Heart right ventricle (tissue), 16 donors: ENCODE results near the gene ZBTB7B. TPM values are rescaled to one million over a fixed set of nuclear protein-coding genes. Genes with fewer than 3 reads are reported as not detected.
A peak's percentile ranks its signal among the peaks of the same experiment; 100 is the strongest.

Experiments
- ATAC-seq, 8 donors: fragments of 200-7000 bp; cut with Tn5 transposase; one replicate each; pipeline ENCODE4 v1.9.1; 2020; ENCODE audit warnings: mild to moderate bottlenecking in 8 of 8, moderate library complexity in 8 of 8, moderate number of reproducible peaks in 1 of 8
- DNase-seq, 2 donors: peaks; one replicate each; pipeline ENCODE4 v3.0.0-alpha.2; 2020
- H3K27ac ChIP-seq, 10 donors: fragments of 200-600 bp; sonication (generic) in 2 of 10; one replicate each; pipeline versions ENCODE4 v1.5.0 to v1.8.0; 2020 to 2022; ENCODE audit warnings: mild to moderate bottlenecking in 3 of 10
- H3K27me3 ChIP-seq, 7 donors: fragments of 200-600 bp; one replicate each; pipeline ENCODE4 v1.8.0; 2021 to 2022; ENCODE audit warnings: mild to moderate bottlenecking in 2 of 7
- H3K36me3 ChIP-seq, 9 donors: fragments of 200-600 bp; sonication (generic) in 1 of 9; one replicate each; pipeline versions ENCODE4 v1.5.0 to v1.8.0; 2020 to 2022; ENCODE audit warnings: mild to moderate bottlenecking in 2 of 9
- H3K4me1 ChIP-seq, 9 donors: fragments of 200-600 bp; sonication (generic) in 1 of 9; one replicate each; pipeline versions ENCODE4 v1.5.0 to v1.8.0; 2020 to 2022; ENCODE audit warnings: mild to moderate bottlenecking in 4 of 9
- H3K4me3 ChIP-seq, 10 donors: fragments of 200-600 bp; sonication (generic) in 2 of 10; one replicate each; pipeline versions ENCODE4 v1.5.0 to v1.8.0; 2020 to 2022; ENCODE audit warnings: mild to moderate bottlenecking in 7 of 10, moderate library complexity in 2 of 10
- H3K9me3 ChIP-seq, 11 donors: fragments of 200-600 bp in 10 of 11; sonication (generic) in 2 of 11; one replicate each; pipeline versions ENCODE4 v1.5.0 to v1.8.0; 2013 to 2022; ENCODE audit warnings: mild to moderate bottlenecking in 2 of 11, control low read depth in 1 of 11, moderate library complexity in 1 of 11
- WGBS, 2 donors: extraction: QIAGEN DNeasy Blood & Tissue Kit; methylation state at CpG; one replicate each; pipeline ENCODE4 v1.1.7; 2013; ENCODE audit warnings: inconsistent platforms in 1 of 2; 5-methylcytosine and 5-hydroxymethylcytosine counted together
- intact Hi-C, 10 donors: fragments of 100-400 bp; cut with DNase I; formaldehyde crosslinking; loops; one replicate each; pipeline versions ENCODE4 v1.11.1 to v1.14.2; 2022
- polyA plus RNA-seq, 2 donors: library from polyadenylated mRNA; stranded (reverse); fragments of 200-250 nt; gene quantifications; one replicate each; pipeline ENCODE4 v1.2.3, GENCODE V29; 2013
- total RNA-seq, 10 donors: library from RNA; stranded (reverse); fragmentation: NEBNext Ultra II Directional in 3 of 10; extraction: Animal tissue kit (Norgen Biotek cat#: 25700) in 3 of 10; gene quantifications; one replicate each; pipeline versions ENCODE4 v1.2.1 to v1.2.4, GENCODE V29; 2021 to 2023
- TF ChIP-seq, protein P1 (sequence below), 9 donors: fragments of 200-600 bp; sonication (generic) in 2 of 9; IDR thresholded peaks; one replicate each; pipeline versions ENCODE4 v1.5.0 to v1.8.0; 2021 to 2022; ENCODE audit warnings: antibody characterized with exemption in 9 of 9, mild to moderate bottlenecking in 5 of 9, moderate library complexity in 1 of 9
- donor health status: Arrhythmogenic right ventricular cardiomyopathy.
- donor health status: ischemic (EF 13 %, LVEDD 7.1; RV severe dilation, severe dysfunction).
- donor health status: healthy with polysubstance abuse.
- donor health status: DM: no; HTN: yes; CAD: no.
- donor health status: DM: no; HTN: no; CAD: no.
- donor health status: ischemic (EF 25% LVEDD 6.9; RV normal size, moderate dysfunction).
- donor health status: ischemic (EF 25% LVEDD 5.7; RV mildly dilated, moderate dysfunction).
- donor health status: healthy.
- donor health status: DM: yes; HTN: yes; CAD: no.
- donor health status: Ischemic cardiomyopathy.
- donor health status: ischemic (EF 35%, LVEDD 5.7; RV mildly dilated, moderate dysfunction).
- donor health status: nonischemic (EF 11% LVEDD 7.7; RV severe dilation, severe dysfunction).
- donor health status: DM: yes; HTN: yes; CAD: no.
- donor health status: PGD.
- donor health status: ischemic (EF 29% LVEDD 5.4; RV normal size, mild dysfunction).
- donor health status: nonischemic (EF 23%, LVEDD 6.1; RV moderate dilation, normal function).

ZBTB7B gene
- total and polyA plus RNA-seq, 12 donors: 25.7 to 54.7 (median 37.9) TPM

- DNase-seq (no peak), ATAC-seq (no peak)
- TF ChIP-seq, protein P1, sequence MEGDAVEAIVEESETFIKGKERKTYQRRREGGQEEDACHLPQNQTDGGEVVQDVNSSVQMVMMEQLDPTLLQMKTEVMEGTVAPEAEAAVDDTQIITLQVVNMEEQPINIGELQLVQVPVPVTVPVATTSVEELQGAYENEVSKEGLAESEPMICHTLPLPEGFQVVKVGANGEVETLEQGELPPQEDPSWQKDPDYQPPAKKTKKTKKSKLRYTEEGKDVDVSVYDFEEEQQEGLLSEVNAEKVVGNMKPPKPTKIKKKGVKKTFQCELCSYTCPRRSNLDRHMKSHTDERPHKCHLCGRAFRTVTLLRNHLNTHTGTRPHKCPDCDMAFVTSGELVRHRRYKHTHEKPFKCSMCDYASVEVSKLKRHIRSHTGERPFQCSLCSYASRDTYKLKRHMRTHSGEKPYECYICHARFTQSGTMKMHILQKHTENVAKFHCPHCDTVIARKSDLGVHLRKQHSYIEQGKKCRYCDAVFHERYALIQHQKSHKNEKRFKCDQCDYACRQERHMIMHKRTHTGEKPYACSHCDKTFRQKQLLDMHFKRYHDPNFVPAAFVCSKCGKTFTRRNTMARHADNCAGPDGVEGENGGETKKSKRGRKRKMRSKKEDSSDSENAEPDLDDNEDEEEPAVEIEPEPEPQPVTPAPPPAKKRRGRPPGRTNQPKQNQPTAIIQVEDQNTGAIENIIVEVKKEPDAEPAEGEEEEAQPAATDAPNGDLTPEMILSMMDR (IDR thresholded peaks at IDR 0.05): no peak
- peaks cover 0 to 55% (median 36%) of the 10 kb centered on the region in 9 donors for H3K36me3 ChIP-seq
- 79 to 81% methylated on average over 7 of the region's 7 CpGs for WGBS, 2 donors
- H3K4me3 ChIP-seq: peak overlapping the region in 6 of 10 donors; percentile 20 to 91 (median 80)
- H3K4me1 ChIP-seq: peaks cover 12 to 46% (median 27%) of the 10 kb centered on the region in 9 donors
- H3K9me3 ChIP-seq: no peaks in the 10 kb centered on the region
- intact Hi-C loops: loop anchor here in 3 of 10 donors (5.0 to 10.0 kb wide), 6 partner anchors 36 to 569 kb away; partner anchors contain the start of genes CKS1B (in 2 of the 3), SHC1 (in 2 of the 3), PBXIP1 (in 1 of the 3) and ZBTB7B (in 1 of the 3)
- no peaks in the 10 kb centered on the region for H3K27me3 ChIP-seq
- peak overlapping the region in 9 of 10 donors; percentile 8 to 97 (median 88) for H3K27ac ChIP-seq
Observed at GRCh38 chr1:155053531-155054105, 51.0 kb downstream of the ZBTB7B start.

DNA sequence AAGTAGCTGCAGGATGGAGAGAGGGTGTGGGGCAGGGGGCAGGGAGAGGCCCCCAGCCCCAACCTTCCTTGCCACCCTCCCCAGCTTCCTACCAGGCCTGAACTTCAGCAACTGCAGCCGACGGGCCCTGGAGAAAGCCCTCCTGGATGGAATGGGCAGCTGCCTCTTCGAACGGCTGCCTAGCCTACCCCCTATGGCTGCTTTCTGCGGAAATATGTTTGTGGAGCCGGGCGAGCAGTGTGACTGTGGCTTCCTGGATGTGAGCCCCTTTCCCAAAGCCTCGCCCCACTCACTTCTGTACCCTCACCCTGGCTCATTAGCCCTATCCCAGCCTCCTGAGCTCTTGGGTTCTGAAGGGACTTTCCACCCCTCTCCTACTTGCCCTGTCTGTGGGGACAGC lies 54.5 kb downstream of the ZBTB7B start:
- TF ChIP-seq, protein P1 (IDR thresholded peaks at IDR 0.05): no peak
- intact Hi-C loops: loop anchor here in 2 of 10 donors (5.0 to 10.0 kb wide), 3 partner anchors 82 to 1400 kb away; partner anchors contain the start of genes CKS1B (in 1 of the 2) and SHC1 (in 1 of the 2)
- Histone ChIP-seq H3K27ac (no peak overlapping the region), H3K9me3 (no peaks in the 10 kb centered on the region), H3K27me3 (no peaks in the 10 kb centered on the region), H3K36me3 (peaks cover 0 to 89% (median 49%) of the 10 kb centered on the region in 9 donors), H3K4me1 (peaks cover 7 to 49% (median 27%) of the 10 kb centered on the region in 9 donors), H3K4me3 (no peak overlapping the region)
- WGBS, 2 donors: 92 to 95% methylated on average over 8 of the region's 8 CpGs
- ATAC-seq (no peak), DNase-seq (no peak)

DNA sequence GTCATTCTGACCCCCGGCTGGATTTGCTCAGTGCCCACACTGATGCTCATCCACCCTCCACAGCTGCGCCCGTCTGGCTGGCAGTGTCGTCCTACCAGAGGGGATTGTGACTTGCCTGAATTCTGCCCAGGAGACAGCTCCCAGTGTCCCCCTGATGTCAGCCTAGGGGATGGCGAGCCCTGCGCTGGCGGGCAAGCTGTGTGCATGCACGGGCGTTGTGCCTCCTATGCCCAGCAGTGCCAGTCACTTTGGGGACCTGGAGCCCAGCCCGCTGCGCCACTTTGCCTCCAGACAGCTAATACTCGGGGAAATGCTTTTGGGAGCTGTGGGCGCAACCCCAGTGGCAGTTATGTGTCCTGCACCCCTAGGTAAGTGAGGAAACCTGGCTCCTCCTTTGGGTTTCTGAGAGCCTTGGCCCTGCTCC lies 55.2 kb downstream of the ZBTB7B start:
- Histone ChIP-seq H3K36me3 (peaks cover 0 to 89% (median 49%) of the 10 kb centered on the region in 9 donors), H3K9me3 (no peaks in the 10 kb centered on the region), H3K27ac (no peak overlapping the region), H3K4me3 (no peak overlapping the region), H3K27me3 (no peaks in the 10 kb centered on the region), H3K4me1 (peaks cover 14 to 50% (median 28%) of the 10 kb centered on the region in 9 donors)
- DNase-seq (no peak), ATAC-seq (no peak)
- intact Hi-C loops: loop anchor here in 2 of 10 donors (5.0 to 10.0 kb wide), 3 partner anchors 83 to 1400 kb away; partner anchors contain the start of genes CKS1B (in 1 of the 2) and SHC1 (in 1 of the 2)
- TF ChIP-seq, protein P1 (IDR thresholded peaks at IDR 0.05): no peak
- 95 to 98% methylated on average over 13 of the region's 13 CpGs for WGBS, 2 donors

DNA sequence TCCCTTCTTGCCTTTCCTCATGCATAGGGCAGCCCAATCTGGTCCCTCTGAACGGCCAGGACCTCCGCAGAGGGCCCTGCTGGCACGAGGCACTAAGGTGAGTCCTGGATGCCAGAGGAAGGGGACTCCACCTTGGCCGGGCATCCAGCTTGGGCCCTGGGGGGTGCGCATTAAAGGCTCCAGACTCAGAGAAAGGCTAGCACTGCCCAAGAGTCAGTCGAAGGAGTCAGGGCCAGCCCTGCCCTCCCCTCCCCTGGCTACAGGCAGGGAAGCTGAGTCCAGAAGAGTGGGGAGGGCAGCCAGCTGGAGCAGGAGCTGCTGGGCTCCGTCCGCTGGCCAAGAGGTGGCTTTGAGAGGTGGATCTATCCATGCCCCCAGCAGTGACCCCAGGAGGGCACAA lies 58.1 kb downstream of the ZBTB7B start:
- intact Hi-C loops: loop anchor here in 4 of 10 donors (1.0 to 10.0 kb wide), 3 partner anchors 15 to 88 kb away; partner anchors contain the start of genes CKS1B (in 2 of the 4), SHC1 (in 2 of the 4) and ZBTB7B (in 1 of the 4)
- H3K4me1 ChIP-seq: peaks cover 16 to 49% (median 33%) of the 10 kb centered on the region in 9 donors
- H3K27ac ChIP-seq: no peak overlapping the region
- H3K9me3 ChIP-seq: no peaks in the 10 kb centered on the region
- H3K27me3 ChIP-seq: no peaks in the 10 kb centered on the region
- WGBS, 2 donors: 74 to 83% methylated on average over 8 of the region's 8 CpGs
- ATAC-seq: no peak
- peaks cover 0 to 63% (median 34%) of the 10 kb centered on the region in 9 donors for H3K36me3 ChIP-seq
- DNase-seq: no peak
- TF ChIP-seq, protein P1 (IDR thresholded peaks at IDR 0.05): no peak
- no peak overlapping the region for H3K4me3 ChIP-seq
